H1 (cell line): Measurements from ENCODE around the gene SPTBN1. TPM values are rescaled to one million over a fixed set of nuclear protein-coding genes. Genes with fewer than 3 reads are reported as not detected.

ENCODE experiments used
- CTCF ChIA-PET: fragments of 300-600 bp; sonication (Branson Sonifier 250); formaldehyde crosslinking; loops from one replicate; lab custom pipeline; 2021; ENCODE audit not compliant: partially characterized antibody; lab: Charles Lee
- POLR2A ChIA-PET: fragments of 300-600 bp; sonication (Branson Sonifier 250); formaldehyde crosslinking; loops from one replicate; lab custom pipeline; 2021; ENCODE audit warnings: inconsistent platforms; ENCODE audit not compliant: partially characterized antibody; lab: Charles Lee
- DNase-seq, 2 experiments: peaks; one replicate each; pipeline versions ENCODE4 v3.0.0 to v3.0.0-alpha.2; 2010 to 2022; ENCODE audit warnings: low spot score in 2 of 2, low read depth in 1 of 2, mixed read lengths in 1 of 2
- FAIRE-seq: peaks from 2 replicates; lab custom pipeline; 2011; peaks lifted over from hg19 to GRCh38; lab: Jason Lieb, UNC
- H2AFZ ChIP-seq: 2 replicates; pipeline ENCODE4 v1.8.1; 2012; ENCODE audit warnings: low read length, inconsistent platforms
- H2AK5ac ChIP-seq: 2 replicates; pipeline ENCODE4 v1.6.1; 2013; ENCODE audit warnings: low read depth, low read length
- H2BK120ac ChIP-seq: replicated peaks from 2 replicates; pipeline ENCODE3; 2013; ENCODE audit warnings: low read depth, low read length, inconsistent platforms
- H2BK12ac ChIP-seq: 2 replicates; pipeline ENCODE4 v1.6.1; 2013; ENCODE audit warnings: low read depth, low read length
- H2BK15ac ChIP-seq: 2 replicates; pipeline ENCODE4 v1.6.1; 2013; ENCODE audit warnings: low read length
- H2BK20ac ChIP-seq: 2 replicates; pipeline ENCODE4 v1.6.1; 2013; ENCODE audit warnings: low read length
- H2BK5ac ChIP-seq: 2 replicates; pipeline ENCODE4 v1.6.1; 2013; ENCODE audit warnings: low read depth, low read length
- H3K14ac ChIP-seq: 2 replicates; pipeline ENCODE4 v1.6.1; 2013; ENCODE audit warnings: inconsistent platforms; ENCODE audit not compliant: insufficient read length
- H3K18ac ChIP-seq: 2 replicates; pipeline ENCODE4 v1.6.1; 2013; ENCODE audit warnings: low read length; ENCODE audit errors: extremely low read depth
- H3K23ac ChIP-seq: 2 replicates; pipeline ENCODE4 v1.6.1; 2013; ENCODE audit warnings: inconsistent platforms; ENCODE audit not compliant: insufficient read length
- H3K23me2 ChIP-seq: 2 replicates; pipeline ENCODE4 v1.6.1; 2013; ENCODE audit warnings: low read depth, low read length
- H3K27ac ChIP-seq: 2 replicates; pipeline ENCODE4 v1.6.1; 2011; ENCODE audit warnings: low read depth, low read length, inconsistent platforms
- H3K27me3 ChIP-seq, 4 experiments: replicated peaks in 1 of 4; 1 replicate in 1 of 4; 2 replicates in 3 of 4; pipeline versions ENCODE4 v1.6.1 to v1.8.1; 2011 to 2013; ENCODE audit warnings: low read length in 3 of 4, mild to moderate bottlenecking in 3 of 4, inconsistent platforms in 2 of 4, mixed read lengths in 2 of 4, moderate library complexity in 1 of 4; ENCODE audit not compliant: control insufficient read depth in 3 of 4, insufficient read depth in 3 of 4; ENCODE audit errors: extremely low read depth in 1 of 4
- H3K36me3 ChIP-seq, 4 experiments: 2 replicates each; pipeline versions ENCODE4 v1.6.1 to v1.8.1; 2011 to 2013; ENCODE audit warnings: mild to moderate bottlenecking in 4 of 4, low read length in 3 of 4, moderate library complexity in 2 of 4, control low read depth in 1 of 4, inconsistent platforms in 1 of 4; ENCODE audit not compliant: insufficient read depth in 4 of 4, control insufficient read depth in 2 of 4
- H3K4ac ChIP-seq: replicated peaks from 2 replicates; pipeline ENCODE3; 2013; ENCODE audit warnings: low read length, low read depth, mixed read lengths, inconsistent platforms; ENCODE audit not compliant: insufficient read length
- H3K4me1 ChIP-seq, 4 experiments: replicated peaks in 1 of 4; 1 replicate in 1 of 4; 2 replicates in 3 of 4; pipeline versions ENCODE4 v1.6.1 to v1.8.1; 2011 to 2013; ENCODE audit warnings: low read length in 3 of 4, inconsistent platforms in 2 of 4, mixed read lengths in 1 of 4; ENCODE audit not compliant: insufficient read depth in 4 of 4, control insufficient read depth in 3 of 4
- H3K4me2 ChIP-seq, 2 experiments: 2 replicates each; pipeline versions ENCODE4 v1.6.1 to v1.8.1; 2011 to 2013; ENCODE audit warnings: low read depth in 2 of 2, low read length in 2 of 2, control low read depth in 1 of 2, inconsistent platforms in 1 of 2, mild to moderate bottlenecking in 1 of 2; ENCODE audit not compliant: insufficient read depth in 1 of 2
- H3K4me3 ChIP-seq, 4 experiments: fragments of 200-600, 300-600 bp in 1 of 4; sonication (generic), shearing (Covaris generic), sonication (Bioruptor Twin) in 1 of 4; 2 replicates each; pipeline versions ENCODE4 v1.5.1 to v1.8.1; 2011 to 2016; ENCODE audit warnings: low read length in 4 of 4, low read depth in 3 of 4, control low read depth in 2 of 4, inconsistent platforms in 2 of 4, mild to moderate bottlenecking in 2 of 4, mixed read lengths in 1 of 4, moderate library complexity in 1 of 4; ENCODE audit not compliant: insufficient read depth in 2 of 4; ENCODE audit errors: extremely low read depth in 1 of 4
- H3K56ac ChIP-seq: replicated peaks from 2 replicates; pipeline ENCODE3; 2013; ENCODE audit warnings: low read depth, mild to moderate bottlenecking, mixed read lengths, low read length, inconsistent platforms; ENCODE audit not compliant: insufficient read length
- H3K79me1 ChIP-seq: 2 replicates; pipeline ENCODE4 v1.6.1; 2013; ENCODE audit warnings: low read depth, low read length, control low read depth
- H3K79me2 ChIP-seq, 2 experiments: 2 replicates each; pipeline versions ENCODE4 v1.6.1 to v1.8.1; 2012 to 2013; ENCODE audit warnings: low read length in 2 of 2, mild to moderate bottlenecking in 2 of 2, inconsistent platforms in 1 of 2; ENCODE audit not compliant: insufficient read depth in 2 of 2, control insufficient read depth in 1 of 2
- H3K9ac ChIP-seq, 4 experiments: replicated peaks in 1 of 4; 1 replicate in 1 of 4; 2 replicates in 3 of 4; pipeline versions ENCODE4 v1.6.1 to v1.8.1; 2011 to 2013; ENCODE audit warnings: low read depth in 3 of 4, low read length in 3 of 4, control low read depth in 2 of 4, mild to moderate bottlenecking in 2 of 4, moderate library complexity in 2 of 4, inconsistent platforms in 1 of 4; ENCODE audit errors: extremely low read depth in 1 of 4
- H3K9me3 ChIP-seq, 2 experiments: 2 replicates each; pipeline versions ENCODE4 v1.6.1 to v1.8.1; 2012 to 2013; ENCODE audit warnings: mild to moderate bottlenecking in 2 of 2, moderate library complexity in 2 of 2, control low read depth in 1 of 2, inconsistent platforms in 1 of 2, low read depth in 1 of 2, low read length in 1 of 2, mixed read lengths in 1 of 2; ENCODE audit not compliant: insufficient read depth in 2 of 2
- H4K20me1 ChIP-seq, 2 experiments: replicated peaks in 1 of 2; 2 replicates each; pipeline versions ENCODE3 to v1.8.1; 2011 to 2013; ENCODE audit warnings: inconsistent platforms in 2 of 2, low read length in 2 of 2, mild to moderate bottlenecking in 1 of 2; ENCODE audit not compliant: insufficient read depth in 2 of 2, control insufficient read depth in 1 of 2
- H4K5ac ChIP-seq: 2 replicates; pipeline ENCODE4 v1.6.1; 2013; ENCODE audit warnings: low read length, low read depth, mixed read lengths, inconsistent platforms; ENCODE audit not compliant: insufficient read length
- H4K8ac ChIP-seq: 2 replicates; pipeline ENCODE4 v1.8.0; 2013; ENCODE audit warnings: mild to moderate bottlenecking, moderate library complexity, low read length, inconsistent platforms; ENCODE audit not compliant: insufficient read depth; ENCODE audit errors: extremely low read depth
- H4K91ac ChIP-seq: replicated peaks from 2 replicates; pipeline ENCODE3; 2013; ENCODE audit warnings: low read length, mixed read lengths, inconsistent platforms; ENCODE audit not compliant: insufficient read length
- ATF3 ChIP-seq: IDR thresholded peaks from 2 replicates; pipeline ENCODE4 v1.6.1; 2011; ENCODE audit warnings: low read depth, mild to moderate bottlenecking, low read length; ENCODE audit not compliant: insufficient read depth
- BACH1 ChIP-seq: IDR thresholded peaks from 2 replicates; pipeline ENCODE4 v1.6.1; 2012; ENCODE audit warnings: low read length, improper control_type of control experiment
- BRCA1 ChIP-seq: IDR thresholded peaks from 2 replicates; pipeline ENCODE4 v1.6.1; 2012; ENCODE audit warnings: low read depth, low read length, improper control_type of control experiment
- GABPA ChIP-seq: IDR thresholded peaks from 2 replicates; pipeline ENCODE4 v1.6.1; 2011; ENCODE audit warnings: mild to moderate bottlenecking, low read length, moderate library complexity, borderline replicate concordance; ENCODE audit not compliant: insufficient read depth
- HDAC6 ChIP-seq: IDR thresholded peaks from one replicate; pipeline ENCODE4 v1.7.1; 2012; ENCODE audit warnings: low read depth, mild to moderate bottlenecking, inconsistent platforms, low read length, moderate library complexity
- RFX5 ChIP-seq: IDR thresholded peaks from 2 replicates; pipeline ENCODE4 v1.6.1; 2011; ENCODE audit warnings: low read depth, low read length, improper control_type of control experiment, borderline replicate concordance
- SAP30 ChIP-seq: fragments of 300-600 bp; sonication (generic); IDR thresholded peaks from 2 replicates; pipeline ENCODE4 v1.7.1; 2012; ENCODE audit warnings: low read length, moderate library complexity, mild to moderate bottlenecking, inconsistent platforms; ENCODE audit not compliant: insufficient read depth, insufficient replicate concordance
- YY1 ChIP-seq: IDR thresholded peaks from 2 replicates; pipeline ENCODE4 v1.6.1; 2011; ENCODE audit warnings: low read depth, mild to moderate bottlenecking, low read length
- WGBS, 2 experiments: shearing (Covaris generic) in 1 of 2; methylation state at CpG; one replicate each; pipeline versions ENCODE4 v1.1.6 to v1.1.7; 2013 to 2015; ENCODE audit warnings: low lambda C conversion rate in 2 of 2, mixed read lengths in 2 of 2, inconsistent platforms in 1 of 2, low coverage in 1 of 2, missing lambda C conversion rate in 1 of 2; ENCODE audit not compliant: insufficient replicate concordance in 2 of 2, insufficient coverage in 1 of 2, insufficient read length in 1 of 2; ENCODE audit errors: extremely low coverage in 1 of 2, missing lambda C conversion rate in 1 of 2; 5-methylcytosine and 5-hydroxymethylcytosine counted together
- polyA plus RNA-seq, 7 experiments: library from polyadenylated mRNA; depleted of rRNA in 3 of 7; stranded (reverse) in 5 of 7; unstranded in 2 of 7; fragments of >200 nt in 5 of 7; fragments of 200-250 nt in 2 of 7; gene quantifications; 1 replicate in 5 of 7; 2 replicates in 1 of 7; 4 replicates in 1 of 7; pipeline versions ENCODE4 v1.2.1 to v1.2.3, GENCODE V29; 2011 to 2013; ENCODE audit warnings: missing spikeins in 2 of 7, mixed read lengths in 2 of 7
- total RNA-seq: library from RNA; stranded (reverse); fragmentation: NEBNext Ultra II Directional; extraction: Animal tissue kit (Norgen Biotek cat#: 25700); gene quantifications from 2 replicates; pipeline ENCODE4 v1.2.1, GENCODE V29; 2021

The SPTBN1 gene
- total and polyA plus RNA-seq, 2 of the 8 experiments (the other 6 are each of a cell fraction or from before 2014, with no cell fraction given) = 31.8 to 180 TPM

GRCh38 chr2:54590216-54591120 lies 134.3 kb downstream of the SPTBN1 start:
- Histone ChIP-seq H4K5ac (no peak overlapping the region), H3K14ac (no peak overlapping the region), H2BK15ac (no peak overlapping the region), H3K36me3 (no peaks in the 10 kb centered on the region), H3K27me3 (no peaks in the 10 kb centered on the region), H2AK5ac (no peak overlapping the region), H4K8ac (no peak overlapping the region), H2BK20ac (no peak overlapping the region), H3K23me2 (no peaks in the 10 kb centered on the region), H3K4ac (no peak overlapping the region), H3K4me2 (no peak overlapping the region), H3K4me3 (no peak overlapping the region), H3K9ac (no peak overlapping the region), H4K20me1 (peaks cover 11 to 20% of the 10 kb centered on the region in 2 experiments), H2AFZ (no peak overlapping the region), H3K4me1 (peaks cover 2 to 11% (median 7%) of the 10 kb centered on the region in 4 experiments; a peak in 5 of 7 replicates), H4K91ac (no peak overlapping the region), H3K23ac (no peak overlapping the region), H3K9me3 (no peaks in the 10 kb centered on the region), H2BK12ac (no peak overlapping the region), H3K79me2 (peaks cover 11 to 96% of the 10 kb centered on the region in 2 experiments; a peak in 3 of 4 replicates), H3K79me1 (peaks cover 17% of the 10 kb centered on the region), H3K56ac (no peak overlapping the region), H3K27ac (no peak overlapping the region), H2BK120ac (no peak overlapping the region), H2BK5ac (no peak overlapping the region), H3K18ac (no peak overlapping the region)
- CTCF ChIA-PET = interaction anchor here (0.8 to 1.5 kb wide), 5 partner anchors 9 to 68 kb away, joined by 3 read pairs; no protein-coding TSS in a partner anchor
- DNase-seq (no peak), FAIRE-seq (no peak)
- 76% methylated on average over 7 of the region's 7 CpGs; no CpG with 5 or more reads in 1 of the 2 experiments for WGBS, 2 experiments
- POLR2A ChIA-PET = interaction anchor here (1.0 to 1.1 kb wide), 2 partner anchors 10 to 297 kb away, joined by 3 read pairs; no protein-coding TSS in a partner anchor
- TF ChIP-seq GABPA = no peak
- TF ChIP-seq YY1 = no peak
- TF ChIP-seq BRCA1 = no peak
- no peak for TF ChIP-seq RFX5
- no peak for TF ChIP-seq SAP30
- TF ChIP-seq ATF3 = no peak
- TF ChIP-seq BACH1 = no peak
- no peak for TF ChIP-seq HDAC6
